ENCODE results near the gene MDC1. TPM values are rescaled to one million over a fixed set of nuclear protein-coding genes. Genes with fewer than 3 reads are reported as not detected.

The MDC1 gene
- polyA plus RNA-seq, 1 donor from 2014 or later = 8.1 TPM

DNA sequence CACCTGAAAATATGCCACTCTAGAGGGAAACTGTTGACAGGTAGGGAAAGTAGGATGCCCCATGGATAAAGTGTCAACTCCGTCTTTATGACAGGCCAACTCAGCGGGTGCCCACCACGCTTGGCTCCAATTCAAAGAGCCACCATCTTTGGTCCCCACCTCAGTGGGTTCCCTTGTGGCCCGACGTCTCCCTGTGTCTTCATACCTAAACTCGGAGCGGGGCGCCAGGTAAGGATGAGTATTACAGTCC, 277 bp downstream of the MDC1 start:
- TF ChIP-seq SMC3 (conservative IDR thresholded peaks at IDR 0.05; ENCODE audit: poor library complexity) (no peak), REST (IDR thresholded peaks at IDR 0.05; ENCODE audit: borderline replicate concordance) (peak; percentile 33)
- peak overlapping the region; percentile 70 for H3K9ac ChIP-seq (ENCODE audit: low read length)
- no peaks in the 10 kb centered on the region for H3K36me3 ChIP-seq (ENCODE audit: insufficient read depth, low read length)
- H3K4me2 ChIP-seq (ENCODE audit: low read length) = peak overlapping the region; percentile 91
- H3K27ac ChIP-seq (ENCODE audit: low read length) = peak overlapping the region; percentile 88
- H3K4me3 ChIP-seq (ENCODE audit: low read length) = peak overlapping the region; percentile 76
- peaks cover 4% of the 10 kb centered on the region for H4K20me1 ChIP-seq (ENCODE audit: insufficient read depth)
- no peaks in the 10 kb centered on the region for H3K9me2 ChIP-seq (ENCODE audit: insufficient read depth, low read length)
- H3K79me2 ChIP-seq (replicated peaks; ENCODE audit: insufficient read depth, low read length) = peaks cover 39% of the 10 kb centered on the region
- peak overlapping the region; percentile 92 for H2AFZ ChIP-seq (ENCODE audit: low read depth, low read length)
- peaks cover 5% of the 10 kb centered on the region for H3F3A ChIP-seq (ENCODE audit: insufficient read depth, low read length, poor library complexity, severe bottlenecking)
- H3K9me3 ChIP-seq (ENCODE audit: low read length) = no peaks in the 10 kb centered on the region
- H3K27me3 ChIP-seq (ENCODE audit: insufficient read depth, low read depth, low read length) = no peaks in the 10 kb centered on the region

- TF ChIP-seq REST (IDR thresholded peaks at IDR 0.05; ENCODE audit: borderline replicate concordance) (no peak), EP300 (conservative IDR thresholded peaks at IDR 0.05; ENCODE audit: poor library complexity, severe bottlenecking) (no peak), TAF1 (IDR thresholded peaks at IDR 0.05; ENCODE audit: low read depth) (no peak), POLR2AphosphoS5 (IDR thresholded peaks at IDR 0.05) (no peak), MXI1 (conservative IDR thresholded peaks at IDR 0.05; ENCODE audit: poor library complexity, severe bottlenecking) (no peak)
- TF ChIP-seq, protein P1, sequence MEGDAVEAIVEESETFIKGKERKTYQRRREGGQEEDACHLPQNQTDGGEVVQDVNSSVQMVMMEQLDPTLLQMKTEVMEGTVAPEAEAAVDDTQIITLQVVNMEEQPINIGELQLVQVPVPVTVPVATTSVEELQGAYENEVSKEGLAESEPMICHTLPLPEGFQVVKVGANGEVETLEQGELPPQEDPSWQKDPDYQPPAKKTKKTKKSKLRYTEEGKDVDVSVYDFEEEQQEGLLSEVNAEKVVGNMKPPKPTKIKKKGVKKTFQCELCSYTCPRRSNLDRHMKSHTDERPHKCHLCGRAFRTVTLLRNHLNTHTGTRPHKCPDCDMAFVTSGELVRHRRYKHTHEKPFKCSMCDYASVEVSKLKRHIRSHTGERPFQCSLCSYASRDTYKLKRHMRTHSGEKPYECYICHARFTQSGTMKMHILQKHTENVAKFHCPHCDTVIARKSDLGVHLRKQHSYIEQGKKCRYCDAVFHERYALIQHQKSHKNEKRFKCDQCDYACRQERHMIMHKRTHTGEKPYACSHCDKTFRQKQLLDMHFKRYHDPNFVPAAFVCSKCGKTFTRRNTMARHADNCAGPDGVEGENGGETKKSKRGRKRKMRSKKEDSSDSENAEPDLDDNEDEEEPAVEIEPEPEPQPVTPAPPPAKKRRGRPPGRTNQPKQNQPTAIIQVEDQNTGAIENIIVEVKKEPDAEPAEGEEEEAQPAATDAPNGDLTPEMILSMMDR (IDR thresholded peaks at IDR 0.05; ENCODE audit: poor library complexity, severe bottlenecking) = no peak
- Histone ChIP-seq H3K9me2 (ENCODE audit: insufficient read depth, low read length) (no peaks in the 10 kb centered on the region), H3K9me3 (ENCODE audit: low read length) (no peaks in the 10 kb centered on the region), H3K79me2 (replicated peaks; ENCODE audit: insufficient read depth, low read length) (peaks cover 26% of the 10 kb centered on the region), H3K4me3 (ENCODE audit: low read length) (no peak overlapping the region), H3K9ac (ENCODE audit: low read length) (no peak overlapping the region), H3K27ac (ENCODE audit: low read length) (no peak overlapping the region), H3K4me2 (ENCODE audit: low read length) (no peak overlapping the region), H3K27me3 (ENCODE audit: insufficient read depth, low read depth, low read length) (no peaks in the 10 kb centered on the region), H4K20me1 (ENCODE audit: insufficient read depth) (no peaks in the 10 kb centered on the region), H3K36me3 (ENCODE audit: insufficient read depth, low read length) (no peaks in the 10 kb centered on the region), H3F3A (ENCODE audit: insufficient read depth, low read length, poor library complexity, severe bottlenecking) (no peaks in the 10 kb centered on the region), H2AFZ (ENCODE audit: low read depth, low read length) (no peak overlapping the region)
These were observed 2.8 kb downstream of the MDC1 start for GRCh38 chr6:30714263-30714662.

Data from neural cell (in vitro differentiated cells).